Natural killer cell (primary cell): ENCODE data around the gene TBCB. TPM values are rescaled to one million over a fixed set of nuclear protein-coding genes. Genes with fewer than 3 reads are reported as not detected.
"Not testable (repeated sequence)": the region's sequence is repeated elsewhere in the genome, so short reads cannot be mapped to it uniquely, and the experiment has no call there.

Experiments
- ATAC-seq, 3 donors: fragments of 150-1000 bp in 2 of 3; fragments of 200-7000 bp in 1 of 3; cut with Tn5 transposase; 1 replicate in 1 of 3; 2 replicates in 2 of 3; pipeline ENCODE4 v1.10.0; 2021; ENCODE audit warnings: mild to moderate bottlenecking in 2 of 3, moderate library complexity in 2 of 3
- DNase-seq, 2 donors: peaks; one replicate each; pipeline versions ENCODE4 v3.0.0 to v3.0.0-alpha.2; 2013 to 2021; ENCODE audit warnings: mixed read lengths in 1 of 2
- H3K27ac ChIP-seq: one replicate; pipeline ENCODE4 v1.5.1; 2013; ENCODE audit warnings: mild to moderate bottlenecking, low read length
- H3K27me3 ChIP-seq: one replicate; pipeline ENCODE4 v1.6.1; 2013; ENCODE audit warnings: low read length; ENCODE audit not compliant: control insufficient read depth, insufficient read depth
- H3K36me3 ChIP-seq: one replicate; pipeline ENCODE4 v1.6.1; 2013; ENCODE audit warnings: low read length; ENCODE audit not compliant: control insufficient read depth, insufficient read depth
- H3K4me1 ChIP-seq: one replicate; pipeline ENCODE4 v1.6.1; 2013; ENCODE audit warnings: low read length; ENCODE audit not compliant: control insufficient read depth, insufficient read depth
- H3K4me3 ChIP-seq: one replicate; pipeline ENCODE4 v1.5.1; 2013; ENCODE audit warnings: low read length
- H3K9me3 ChIP-seq: one replicate; pipeline ENCODE4 v1.6.1; 2013; ENCODE audit warnings: low read length; ENCODE audit not compliant: control insufficient read depth, insufficient read depth
- H3K27ac Mint-ChIP-seq, 2 donors: one replicate each; pipeline ENCODE4 v1.8.0; 2022; ENCODE audit warnings: mild to moderate bottlenecking in 2 of 2, mixed read lengths in 2 of 2, moderate library complexity in 1 of 2
- H3K27me3 Mint-ChIP-seq, 2 donors: one replicate each; pipeline ENCODE4 v1.8.0; 2022; ENCODE audit warnings: low read depth in 2 of 2, mixed read lengths in 2 of 2
- H3K36me3 Mint-ChIP-seq: one replicate; pipeline ENCODE4 v1.8.0; 2022; ENCODE audit warnings: mixed read lengths
- H3K4me1 Mint-ChIP-seq, 2 donors: one replicate each; pipeline ENCODE4 v1.8.0; 2022; ENCODE audit warnings: mixed read lengths in 2 of 2
- H3K4me3 Mint-ChIP-seq: one replicate; pipeline ENCODE4 v1.8.0; 2022; ENCODE audit warnings: mild to moderate bottlenecking, moderate library complexity, mixed read lengths
- H3K9me3 Mint-ChIP-seq, 2 donors: one replicate each; pipeline ENCODE4 v1.8.0; 2022; ENCODE audit warnings: mixed read lengths in 2 of 2
- WGBS: methylation state at CpG from one replicate; pipeline ENCODE4 v1.1.7; 2013; ENCODE audit warnings: missing lambda C conversion rate; ENCODE audit not compliant: insufficient coverage; 5-methylcytosine and 5-hydroxymethylcytosine counted together
- intact Hi-C: fragments of 100-400 bp; cut with micrococcal nuclease; formaldehyde crosslinking; loops from one replicate; pipeline ENCODE4 v1.14.2; 2022
- total RNA-seq, 4 donors: library from RNA; stranded (reverse); fragments of 120-200 nt in 1 of 4; gene quantifications; one replicate each; pipeline versions ENCODE4 v1.2.3 to v1.2.4, GENCODE V29; 2013 to 2022
- TF ChIP-seq, protein P1 (sequence below): fragments of 200-600 bp; IDR thresholded peaks from one replicate; pipeline ENCODE4 v1.8.0; 2022; ENCODE audit warnings: antibody characterized with exemption

The TBCB gene
- total RNA-seq, 3 donors from 2014 or later (not counting 1 experiment from before 2014, with no cell fraction given): 153 to 180 (median 175) TPM

GRCh38 chr19:36125557-36125956 is 10.3 kb downstream of the TBCB start:
- Mint-ChIP-seq H3K27ac (no peak overlapping the region), H3K4me1 (peaks cover 12 to 23% of the 10 kb centered on the region in 2 donors), H3K9me3 (no peaks in the 10 kb centered on the region), H3K4me3 (peak overlapping the region; percentile 28), H3K36me3 (no peaks in the 10 kb centered on the region), H3K27me3 (no peaks in the 10 kb centered on the region)
- ATAC-seq (no peak), DNase-seq (peak in 1 of 2 donors; percentile 23)
- Histone ChIP-seq H3K27ac (no peak overlapping the region), H3K4me3 (no peak overlapping the region), H3K9me3 (no peaks in the 10 kb centered on the region), H3K4me1 (peaks cover 18% of the 10 kb centered on the region), H3K36me3 (peaks cover 34% of the 10 kb centered on the region), H3K27me3 (no peaks in the 10 kb centered on the region)
- intact Hi-C loops: loop anchor here (1.0 kb wide), 1 partner anchor 46 kb away; no protein-coding TSS in a partner anchor
- 67% methylated on average over 9 of the region's 9 CpGs for WGBS
- TF ChIP-seq, protein P1, sequence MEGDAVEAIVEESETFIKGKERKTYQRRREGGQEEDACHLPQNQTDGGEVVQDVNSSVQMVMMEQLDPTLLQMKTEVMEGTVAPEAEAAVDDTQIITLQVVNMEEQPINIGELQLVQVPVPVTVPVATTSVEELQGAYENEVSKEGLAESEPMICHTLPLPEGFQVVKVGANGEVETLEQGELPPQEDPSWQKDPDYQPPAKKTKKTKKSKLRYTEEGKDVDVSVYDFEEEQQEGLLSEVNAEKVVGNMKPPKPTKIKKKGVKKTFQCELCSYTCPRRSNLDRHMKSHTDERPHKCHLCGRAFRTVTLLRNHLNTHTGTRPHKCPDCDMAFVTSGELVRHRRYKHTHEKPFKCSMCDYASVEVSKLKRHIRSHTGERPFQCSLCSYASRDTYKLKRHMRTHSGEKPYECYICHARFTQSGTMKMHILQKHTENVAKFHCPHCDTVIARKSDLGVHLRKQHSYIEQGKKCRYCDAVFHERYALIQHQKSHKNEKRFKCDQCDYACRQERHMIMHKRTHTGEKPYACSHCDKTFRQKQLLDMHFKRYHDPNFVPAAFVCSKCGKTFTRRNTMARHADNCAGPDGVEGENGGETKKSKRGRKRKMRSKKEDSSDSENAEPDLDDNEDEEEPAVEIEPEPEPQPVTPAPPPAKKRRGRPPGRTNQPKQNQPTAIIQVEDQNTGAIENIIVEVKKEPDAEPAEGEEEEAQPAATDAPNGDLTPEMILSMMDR: no peak

GRCh38 chr19:36128392-36128736 is 13.1 kb downstream of the TBCB start:
- 21% methylated on average over 10 of the region's 10 CpGs for WGBS
- ATAC-seq (no peak), DNase-seq (no peak)
- Mint-ChIP-seq H3K4me3 (peak overlapping the region; percentile 92), H3K36me3 (no peaks in the 10 kb centered on the region), H3K4me1 (peaks cover 27 to 35% of the 10 kb centered on the region in 2 donors), H3K27me3 (no peaks in the 10 kb centered on the region), H3K27ac (peak overlapping the region; percentile 91), H3K9me3 (no peaks in the 10 kb centered on the region)
- TF ChIP-seq, protein P1: no peak
- no peaks in the 10 kb centered on the region for H3K27me3 ChIP-seq
- no peaks in the 10 kb centered on the region for H3K9me3 ChIP-seq
- intact Hi-C loops: no loop called here
- peak overlapping the region; percentile 86 for H3K27ac ChIP-seq
- peak overlapping the region; percentile 87 for H3K4me3 ChIP-seq
- H3K4me1 ChIP-seq: peaks cover 44% of the 10 kb centered on the region
- peaks cover 17% of the 10 kb centered on the region for H3K36me3 ChIP-seq

GRCh38 chr19:36131221-36131620 is 16.0 kb downstream of the TBCB start:
- ATAC-seq: peak in 2 of 3 donors; percentile 16 to 31
- Histone ChIP-seq H3K4me1 (peaks cover 47% of the 10 kb centered on the region), H3K27ac (peak overlapping the region; percentile 46)
- H3K4me1 Mint-ChIP-seq: peaks cover 27 to 38% of the 10 kb centered on the region in 2 donors
- intact Hi-C loops, H3K4me3 ChIP-seq, H3K36me3 Mint-ChIP-seq, H3K9me3 ChIP-seq, H3K27me3 ChIP-seq, H3K27me3 Mint-ChIP-seq, H3K9me3 Mint-ChIP-seq, H3K36me3 ChIP-seq: not testable (repeated sequence)
- peak; percentile 21 to 31 for DNase-seq
- H3K27ac Mint-ChIP-seq: peak overlapping the region; percentile 82 to 88
- H3K4me3 Mint-ChIP-seq: peak overlapping the region; percentile 35
- WGBS: 57% methylated on average over 6 of the region's 6 CpGs

DNA sequence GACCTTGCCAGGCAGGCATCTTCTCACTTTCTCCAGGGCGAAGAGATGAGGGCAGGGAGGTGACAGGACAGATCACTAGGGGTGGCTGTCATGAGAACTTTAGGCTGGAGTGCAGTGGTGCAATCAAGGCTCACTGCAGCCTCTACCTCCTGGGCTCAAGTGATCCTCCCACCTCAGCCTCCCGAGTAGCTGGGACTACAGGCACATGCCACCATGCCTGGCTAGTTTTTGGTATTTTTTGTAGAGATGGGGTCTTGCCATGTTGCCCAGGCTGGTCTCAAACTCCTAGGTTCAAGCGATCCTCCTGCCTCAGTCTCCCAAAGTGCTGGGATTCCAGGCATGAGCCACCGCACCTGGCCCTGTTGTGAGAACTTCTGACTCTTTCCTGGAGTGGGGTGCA is 19.6 kb downstream of the TBCB start:
- peaks cover 36% of the 10 kb centered on the region for H3K4me1 ChIP-seq
- H3K36me3 ChIP-seq, H3K4me3 Mint-ChIP-seq, H3K27ac Mint-ChIP-seq, H3K9me3 ChIP-seq, H3K4me3 ChIP-seq, DNase-seq, ATAC-seq, H3K27me3 Mint-ChIP-seq, intact Hi-C loops, H3K36me3 Mint-ChIP-seq, H3K9me3 Mint-ChIP-seq, H3K27ac ChIP-seq, H3K27me3 ChIP-seq: not testable (repeated sequence)
- H3K4me1 Mint-ChIP-seq: peaks cover 15 to 31% of the 10 kb centered on the region in 2 donors
- 93% methylated on average over 4 of the region's 4 CpGs for WGBS
